ENCODE data around the gene PBX1.

DNA sequence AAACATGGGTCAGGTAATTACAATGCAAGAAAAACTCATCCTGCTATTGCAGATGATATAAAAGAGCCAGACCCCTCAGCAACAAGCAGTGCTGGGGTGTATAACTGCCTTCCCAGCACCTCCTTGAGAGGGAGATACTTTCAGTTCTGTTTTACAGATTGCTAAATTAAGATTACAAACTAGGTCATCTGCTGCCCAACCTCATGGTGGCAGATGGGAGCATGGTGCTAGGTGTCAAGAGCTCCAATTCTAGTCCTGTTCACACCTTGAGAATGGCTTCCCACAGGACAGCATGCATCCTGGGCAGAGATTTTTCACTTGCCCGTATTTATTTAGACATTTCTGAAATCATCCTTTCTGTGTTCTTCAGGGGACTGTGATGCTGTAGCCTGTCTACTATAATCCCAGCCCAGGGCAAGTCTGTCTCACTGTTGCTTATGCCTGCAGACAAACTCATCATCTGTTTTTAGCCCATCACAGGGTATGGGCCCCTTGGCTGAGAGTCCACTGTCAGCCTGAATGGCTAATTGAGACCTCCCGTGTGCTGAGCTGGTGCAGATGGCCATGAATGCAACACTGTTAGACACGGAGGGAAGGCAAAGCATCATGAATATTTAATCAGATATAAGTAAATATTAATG lies 40.2 kb upstream of the PBX1 start:
- TF ChIP-seq, protein P1, sequence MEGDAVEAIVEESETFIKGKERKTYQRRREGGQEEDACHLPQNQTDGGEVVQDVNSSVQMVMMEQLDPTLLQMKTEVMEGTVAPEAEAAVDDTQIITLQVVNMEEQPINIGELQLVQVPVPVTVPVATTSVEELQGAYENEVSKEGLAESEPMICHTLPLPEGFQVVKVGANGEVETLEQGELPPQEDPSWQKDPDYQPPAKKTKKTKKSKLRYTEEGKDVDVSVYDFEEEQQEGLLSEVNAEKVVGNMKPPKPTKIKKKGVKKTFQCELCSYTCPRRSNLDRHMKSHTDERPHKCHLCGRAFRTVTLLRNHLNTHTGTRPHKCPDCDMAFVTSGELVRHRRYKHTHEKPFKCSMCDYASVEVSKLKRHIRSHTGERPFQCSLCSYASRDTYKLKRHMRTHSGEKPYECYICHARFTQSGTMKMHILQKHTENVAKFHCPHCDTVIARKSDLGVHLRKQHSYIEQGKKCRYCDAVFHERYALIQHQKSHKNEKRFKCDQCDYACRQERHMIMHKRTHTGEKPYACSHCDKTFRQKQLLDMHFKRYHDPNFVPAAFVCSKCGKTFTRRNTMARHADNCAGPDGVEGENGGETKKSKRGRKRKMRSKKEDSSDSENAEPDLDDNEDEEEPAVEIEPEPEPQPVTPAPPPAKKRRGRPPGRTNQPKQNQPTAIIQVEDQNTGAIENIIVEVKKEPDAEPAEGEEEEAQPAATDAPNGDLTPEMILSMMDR (IDR thresholded peaks at IDR 0.05; ENCODE audit: low read depth, low read length, poor library complexity, severe bottlenecking): no peak
- TF ChIP-seq EZH2phosphoT487 (IDR thresholded peaks at IDR 0.05; ENCODE audit: borderline replicate concordance, low read length): no peak

Measured in DOHH2 (cell line).